Stimulated activated CD4-positive, alpha-beta T cell treated with anti-CD3 and anti-CD28 coated beads, TNF-alpha, amount 100 ng/mL, for 1 hour (primary cell): ENCODE measurements around the gene CAV1.
A peak's percentile ranks its signal among the peaks of the same experiment; 100 is the strongest.
"Not testable (repeated sequence)": the region's sequence is repeated elsewhere in the genome, so short reads cannot be mapped to it uniquely, and the experiment has no call there.

Source experiments
- DNase-seq, 3 donors: peaks; one replicate each; pipeline ENCODE4 v3.0.0-alpha.2; 2020; ENCODE audit warnings: low read depth in 3 of 3, low spot score in 1 of 3

The CAV1 gene

GRCh38 chr7:116524609-116525297 is at the start of gene CAV1:
Gene CAV1 (plus strand): TSS chr7:116525036. CDS start chr7:116525063, 27 bp downstream.
- no peak for DNase-seq

GRCh38 chr7:116477625-116478024 is 47.2 kb upstream of the CAV1 start:
- DNase-seq: no peak

- DNase-seq: no peak
Observed at GRCh38 chr7:116478834-116479233, 46.0 kb upstream of the CAV1 start.

- no peak for DNase-seq
Observed at GRCh38 chr7:116483271-116483942, 41.4 kb upstream of the CAV1 start.

GRCh38 chr7:116484389-116484788 is 40.4 kb upstream of the CAV1 start:
- DNase-seq: not testable (repeated sequence)

GRCh38 chr7:116487907-116488521 is 36.8 kb upstream of the CAV1 start:
- DNase-seq: no peak

- no peak for DNase-seq
Observed at GRCh38 chr7:116490351-116490750, 34.5 kb upstream of the CAV1 start.

GRCh38 chr7:116491887-116492653 is 32.8 kb upstream of the CAV1 start:
- no peak for DNase-seq

- no peak for DNase-seq
Observed at GRCh38 chr7:116492654-116493109, 32.2 kb upstream of the CAV1 start.

- DNase-seq: no peak
Observed at GRCh38 chr7:116493449-116493848, 31.4 kb upstream of the CAV1 start.

GRCh38 chr7:116494472-116494871 is 30.4 kb upstream of the CAV1 start:
- no peak for DNase-seq

GRCh38 chr7:116495736-116496135 is 29.1 kb upstream of the CAV1 start:
- no peak for DNase-seq

- no peak for DNase-seq
Observed at GRCh38 chr7:116496653-116497052, 28.2 kb upstream of the CAV1 start.

GRCh38 chr7:116497708-116498107 is 27.1 kb upstream of the CAV1 start:
- DNase-seq: no peak

GRCh38 chr7:116499168-116500077 is 25.4 kb upstream of the CAV1 start, which contains the start of gene CAV2:
Gene CAV2 (plus strand): TSS chr7:116499738. CDS start chr7:116499782, 44 bp downstream.
- no peak for DNase-seq

GRCh38 chr7:116500078-116500853 is 24.6 kb upstream of the CAV1 start:
- peak in 1 of 3 donors; percentile 12 for DNase-seq

GRCh38 chr7:116501425-116502167 is 23.2 kb upstream of the CAV1 start:
- DNase-seq: no peak

GRCh38 chr7:116502201-116503096 is 22.4 kb upstream of the CAV1 start:
- no peak for DNase-seq
